OCI-LY3 (cell line): ENCODE results near the gene CTPS1.

Experiments used
- H2AFZ ChIP-seq: fragments of 200-600, 300-600 bp; shearing (Covaris generic); 2 replicates; pipeline ENCODE4 v1.6.0; 2014; ENCODE audit warnings: antibody characterized with exemption, low read depth, low read length
- H3K27ac ChIP-seq: fragments of 200-600, 300-600 bp; sonication (generic); 2 replicates; pipeline ENCODE4 v1.5.1; 2014; ENCODE audit warnings: mild to moderate bottlenecking, low read length, moderate library complexity, mixed read lengths
- H3K27me3 ChIP-seq: fragments of 200-600, 300-600 bp; sonication (generic); 2 replicates; pipeline ENCODE4 v1.6.1; 2014; ENCODE audit warnings: low read depth, low read length, mixed read lengths
- H3K36me3 ChIP-seq: fragments of 200-600, 300-600 bp; sonication (generic); replicated peaks from 2 replicates; pipeline ENCODE3; 2014; ENCODE audit warnings: low read depth, low read length, mixed read lengths
- H3K4me1 ChIP-seq: fragments of 300-600, 200-600 bp; sonication (generic); 2 replicates; pipeline ENCODE4 v1.6.1; 2014; ENCODE audit warnings: low read length, mixed read lengths
- H3K4me2 ChIP-seq: fragments of 200-600, 300-600 bp; sonication (generic); 2 replicates; pipeline ENCODE4 v1.6.1; 2014; ENCODE audit warnings: low read length, mixed read lengths
- H3K4me3 ChIP-seq: fragments of 300-600, 200-600 bp; sonication (generic); 2 replicates; pipeline ENCODE4 v1.5.1; 2014; ENCODE audit warnings: antibody characterized with exemption, mild to moderate bottlenecking, low read length, moderate library complexity
- H3K79me2 ChIP-seq: fragments of 300-600, 200-600 bp; shearing (Covaris generic); 2 replicates; pipeline ENCODE4 v1.6.1; 2014; ENCODE audit warnings: mild to moderate bottlenecking, low read length, mixed read lengths
- H3K9ac ChIP-seq: fragments of 300-600, 200-600 bp; shearing (Covaris generic); 2 replicates; pipeline ENCODE4 v1.6.0; 2014; ENCODE audit warnings: mild to moderate bottlenecking, low read length, moderate library complexity
- H3K9me3 ChIP-seq: fragments of 200-600, 300-600 bp; shearing (Covaris generic); 2 replicates; pipeline ENCODE4 v1.6.1; 2014; ENCODE audit warnings: low read length, mixed read lengths; ENCODE audit not compliant: insufficient read depth
- H4K20me1 ChIP-seq: fragments of 200-600, 300-600 bp; sonication (generic); 2 replicates; pipeline ENCODE4 v1.6.1; 2016; ENCODE audit warnings: low read length, mixed read lengths; ENCODE audit not compliant: insufficient read depth
- EZH2phosphoT487 ChIP-seq: fragments of 200-600 bp; shearing (Covaris generic); IDR thresholded peaks from 2 replicates; pipeline ENCODE4 v1.6.1; 2018; ENCODE audit warnings: antibody characterized with exemption, mixed run types, low read depth
- TF ChIP-seq, protein P1 (sequence below): fragments of 200-600, 300-600 bp; sonication (generic); IDR thresholded peaks from 2 replicates; pipeline ENCODE4 v1.5.1; 2014; ENCODE audit warnings: antibody characterized with exemption, low read length, low read depth

CTPS1 gene

GRCh38 chr1:40985875-40986274 is 6.4 kb downstream of the CTPS1 start:
- no peak for TF ChIP-seq EZH2phosphoT487
- TF ChIP-seq, protein P1, sequence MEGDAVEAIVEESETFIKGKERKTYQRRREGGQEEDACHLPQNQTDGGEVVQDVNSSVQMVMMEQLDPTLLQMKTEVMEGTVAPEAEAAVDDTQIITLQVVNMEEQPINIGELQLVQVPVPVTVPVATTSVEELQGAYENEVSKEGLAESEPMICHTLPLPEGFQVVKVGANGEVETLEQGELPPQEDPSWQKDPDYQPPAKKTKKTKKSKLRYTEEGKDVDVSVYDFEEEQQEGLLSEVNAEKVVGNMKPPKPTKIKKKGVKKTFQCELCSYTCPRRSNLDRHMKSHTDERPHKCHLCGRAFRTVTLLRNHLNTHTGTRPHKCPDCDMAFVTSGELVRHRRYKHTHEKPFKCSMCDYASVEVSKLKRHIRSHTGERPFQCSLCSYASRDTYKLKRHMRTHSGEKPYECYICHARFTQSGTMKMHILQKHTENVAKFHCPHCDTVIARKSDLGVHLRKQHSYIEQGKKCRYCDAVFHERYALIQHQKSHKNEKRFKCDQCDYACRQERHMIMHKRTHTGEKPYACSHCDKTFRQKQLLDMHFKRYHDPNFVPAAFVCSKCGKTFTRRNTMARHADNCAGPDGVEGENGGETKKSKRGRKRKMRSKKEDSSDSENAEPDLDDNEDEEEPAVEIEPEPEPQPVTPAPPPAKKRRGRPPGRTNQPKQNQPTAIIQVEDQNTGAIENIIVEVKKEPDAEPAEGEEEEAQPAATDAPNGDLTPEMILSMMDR: no peak
- Histone ChIP-seq H3K4me1 (peaks cover 11% of the 10 kb centered on the region), H3K36me3 (peaks cover 74% of the 10 kb centered on the region), H3K27me3 (no peaks in the 10 kb centered on the region), H4K20me1 (peaks cover 15% of the 10 kb centered on the region), H3K79me2 (peaks cover 52% of the 10 kb centered on the region), H2AFZ (no peak overlapping the region), H3K4me2 (no peak overlapping the region), H3K27ac (no peak overlapping the region), H3K4me3 (no peak overlapping the region), H3K9me3 (no peaks in the 10 kb centered on the region), H3K9ac (no peak overlapping the region)

DNA sequence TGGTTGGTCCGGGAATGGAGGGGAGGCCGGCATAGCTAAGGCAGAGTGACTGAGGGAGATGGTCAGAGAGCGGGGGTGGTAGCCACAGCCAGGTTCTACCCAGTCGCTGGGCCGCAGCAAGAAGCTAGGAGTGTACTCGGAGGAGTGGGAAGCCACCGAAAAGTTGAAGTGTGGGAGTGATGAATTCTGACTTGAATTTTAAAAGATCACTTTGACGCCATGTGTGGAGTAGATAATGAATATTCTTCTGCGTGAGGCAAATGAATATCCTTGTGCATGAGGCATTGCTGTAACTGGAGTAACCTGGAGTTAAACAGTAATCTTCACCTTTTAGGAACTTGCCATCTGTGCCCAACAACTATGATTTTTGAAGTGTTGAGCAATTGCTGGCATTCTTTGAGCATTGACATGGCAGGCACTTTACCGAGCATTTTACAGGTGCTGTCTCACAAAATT is 6.9 kb downstream of the CTPS1 start:
- Histone ChIP-seq H3K27me3 (no peaks in the 10 kb centered on the region), H3K36me3 (peaks cover 76% of the 10 kb centered on the region), H3K9me3 (no peaks in the 10 kb centered on the region), H3K4me1 (peaks cover 6% of the 10 kb centered on the region), H4K20me1 (peaks cover 10% of the 10 kb centered on the region), H3K79me2 (peaks cover 50% of the 10 kb centered on the region), H3K9ac (no peak overlapping the region), H3K27ac (no peak overlapping the region), H2AFZ (no peak overlapping the region), H3K4me3 (no peak overlapping the region), H3K4me2 (no peak overlapping the region)
- TF ChIP-seq EZH2phosphoT487: no peak
- TF ChIP-seq, protein P1: no peak

GRCh38 chr1:40986956-40987355 is 7.5 kb downstream of the CTPS1 start:
- Histone ChIP-seq H3K9ac (no peak overlapping the region), H3K4me1 (no peaks in the 10 kb centered on the region), H3K9me3 (no peaks in the 10 kb centered on the region), H3K27me3 (no peaks in the 10 kb centered on the region), H3K79me2 (peaks cover 50% of the 10 kb centered on the region), H2AFZ (no peak overlapping the region), H3K4me3 (no peak overlapping the region), H3K27ac (no peak overlapping the region), H4K20me1 (peaks cover 5% of the 10 kb centered on the region), H3K36me3 (peaks cover 82% of the 10 kb centered on the region), H3K4me2 (no peak overlapping the region)
- TF ChIP-seq, protein P1: no peak
- TF ChIP-seq EZH2phosphoT487: no peak

- TF ChIP-seq EZH2phosphoT487: no peak
- TF ChIP-seq, protein P1: no peak
- no peak overlapping the region for H3K4me2 ChIP-seq
Observed at GRCh38 chr1:40987439-40988276, 8.2 kb downstream of the CTPS1 start.

More at GRCh38 chr1:40987439-40988276, 8.2 kb downstream of the CTPS1 start:
- no peak overlapping the region for H3K9ac ChIP-seq
- H3K27ac ChIP-seq: no peak overlapping the region
- peaks cover 3% of the 10 kb centered on the region; the same call in 1 of the 2 replicates for H4K20me1 ChIP-seq
- H3K4me3 ChIP-seq: no peak overlapping the region
- H3K27me3 ChIP-seq: no peaks in the 10 kb centered on the region
- H3K36me3 ChIP-seq: peaks cover 85% of the 10 kb centered on the region
- no peaks in the 10 kb centered on the region for H3K9me3 ChIP-seq
- H3K79me2 ChIP-seq: peaks cover 48% of the 10 kb centered on the region
- H3K4me1 ChIP-seq: no peaks in the 10 kb centered on the region
- no peak overlapping the region for H2AFZ ChIP-seq
